Activated naive CD4-positive, alpha-beta T cell treated with Interleukin-2 at 50 U/mL for 16 hours (primary cell): ENCODE results near the gene C2orf49.

Experiments
- DNase-seq: peaks from one replicate; pipeline ENCODE4 v3.0.0-alpha.2; 2020

C2orf49 gene

DNA sequence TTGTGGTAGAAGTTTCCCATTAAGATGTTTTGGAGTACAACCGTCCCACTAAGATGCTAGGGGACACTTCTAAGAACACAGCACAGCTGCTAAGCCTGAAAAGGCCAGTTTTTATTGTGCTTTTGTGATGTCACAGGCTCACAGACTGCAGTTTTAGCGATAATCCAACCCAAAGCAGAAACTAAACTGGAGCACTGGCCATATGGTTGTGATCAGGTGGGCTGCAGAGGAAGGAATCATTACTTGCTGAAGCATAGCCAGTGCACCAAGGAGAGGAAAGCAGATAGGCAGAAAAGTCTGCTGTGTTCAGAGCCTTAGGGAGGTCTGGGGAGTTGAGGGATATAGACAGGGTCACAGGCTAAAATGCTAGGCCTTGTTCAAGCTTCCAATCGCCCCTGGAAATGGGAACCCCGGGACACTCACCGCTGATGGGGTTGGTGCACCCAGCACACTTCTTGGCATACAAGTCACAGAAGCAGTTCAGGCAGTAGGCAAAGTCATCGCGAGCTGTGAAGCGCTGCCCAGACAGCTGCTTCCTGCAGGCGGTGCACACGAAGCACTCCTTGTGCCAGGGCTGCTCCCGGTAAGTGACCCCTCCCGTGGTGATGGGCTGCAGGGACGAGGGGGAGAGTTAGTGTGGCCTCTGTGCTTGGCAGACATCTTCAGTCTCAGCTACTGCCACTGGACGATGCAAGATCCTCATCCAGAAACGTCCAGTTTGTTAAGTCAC is 25.7 kb downstream of the C2orf49 start:
- DNase-seq = no peak

- no peak for DNase-seq
Observed at GRCh38 chr2:105364436-105365139, 27.2 kb downstream of the C2orf49 start.

DNA sequence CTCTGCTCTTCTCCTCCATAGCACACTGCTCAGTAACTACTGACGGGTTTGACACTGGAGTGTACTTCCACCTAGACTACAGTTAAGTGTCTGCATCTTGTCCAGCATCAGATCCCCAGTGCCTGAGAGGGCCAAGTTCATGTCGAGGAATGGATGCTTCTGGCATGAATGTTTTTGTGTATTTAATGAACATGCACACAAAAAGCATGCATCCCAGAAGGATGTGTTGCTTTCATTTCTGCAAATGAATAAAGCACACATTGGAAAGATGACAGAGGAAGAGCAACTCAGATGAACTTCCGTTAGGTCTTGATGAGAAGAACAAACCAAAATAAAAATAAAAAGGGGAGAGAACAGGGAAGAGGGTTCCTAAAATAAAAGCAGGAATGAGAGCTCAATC is 27.9 kb downstream of the C2orf49 start:
- DNase-seq = no peak

- DNase-seq = no peak
Observed at GRCh38 chr2:105368759-105369408, 31.5 kb downstream of the C2orf49 start.

- DNase-seq = peak; percentile 89
Observed at GRCh38 chr2:105369777-105370690, 32.7 kb downstream of the C2orf49 start.

- DNase-seq = no peak
Observed at GRCh38 chr2:105371156-105371555, 33.8 kb downstream of the C2orf49 start.

- DNase-seq = no peak
Observed at GRCh38 chr2:105371810-105372209, 34.5 kb downstream of the C2orf49 start.

DNA sequence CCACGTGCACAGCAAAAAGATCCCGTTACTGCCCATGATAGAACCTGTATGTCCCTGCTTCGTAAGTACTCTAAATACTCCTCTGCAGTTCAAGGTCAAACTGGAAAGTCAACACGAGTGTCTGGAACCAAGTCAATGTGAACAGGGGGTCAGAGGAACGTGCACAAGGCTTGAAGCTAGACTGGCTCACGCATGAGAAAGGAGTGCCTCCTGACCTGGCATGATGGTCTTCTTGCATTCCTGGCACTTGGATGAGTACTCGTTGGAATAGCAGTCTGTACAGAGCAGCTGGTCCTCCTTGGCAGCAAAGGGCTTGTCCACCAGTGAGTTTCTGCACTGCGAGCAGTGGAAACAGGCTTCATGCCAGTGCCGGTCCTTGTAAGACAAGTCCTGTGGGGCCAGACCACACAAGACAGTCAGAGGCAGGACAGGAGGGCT is 36.0 kb downstream of the C2orf49 start:
- no peak for DNase-seq

- DNase-seq = peak; percentile 35
Observed at GRCh38 chr2:105373895-105374401, 36.6 kb downstream of the C2orf49 start.

GRCh38 chr2:105375001-105375561 is 37.7 kb downstream of the C2orf49 start:
- DNase-seq = no peak

- DNase-seq = no peak
Observed at GRCh38 chr2:105376010-105376409, 38.7 kb downstream of the C2orf49 start.

DNA sequence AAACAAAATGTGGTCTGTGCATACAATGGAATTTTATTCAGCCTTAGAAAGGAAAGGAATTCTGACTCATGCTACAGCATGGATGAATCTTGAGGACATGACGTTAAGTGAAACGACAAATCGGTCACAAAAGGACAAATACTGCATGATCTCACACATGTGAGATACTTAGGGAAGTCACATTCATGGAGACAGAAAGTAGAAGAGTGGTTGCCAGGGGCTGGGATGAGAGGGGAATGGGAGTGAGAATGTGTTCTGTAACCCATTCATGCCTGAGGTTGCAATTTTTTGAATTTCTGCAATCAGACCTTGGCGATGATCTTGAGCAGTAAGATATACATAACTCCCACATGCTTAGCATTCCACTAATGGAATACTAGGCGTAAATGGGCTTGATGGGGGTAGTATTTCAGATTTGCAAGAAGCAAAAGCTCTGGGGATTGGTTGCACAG is 39.5 kb downstream of the C2orf49 start:
- DNase-seq = no peak

- DNase-seq = no peak
Observed at GRCh38 chr2:105377871-105378270, 40.5 kb downstream of the C2orf49 start.

DNA sequence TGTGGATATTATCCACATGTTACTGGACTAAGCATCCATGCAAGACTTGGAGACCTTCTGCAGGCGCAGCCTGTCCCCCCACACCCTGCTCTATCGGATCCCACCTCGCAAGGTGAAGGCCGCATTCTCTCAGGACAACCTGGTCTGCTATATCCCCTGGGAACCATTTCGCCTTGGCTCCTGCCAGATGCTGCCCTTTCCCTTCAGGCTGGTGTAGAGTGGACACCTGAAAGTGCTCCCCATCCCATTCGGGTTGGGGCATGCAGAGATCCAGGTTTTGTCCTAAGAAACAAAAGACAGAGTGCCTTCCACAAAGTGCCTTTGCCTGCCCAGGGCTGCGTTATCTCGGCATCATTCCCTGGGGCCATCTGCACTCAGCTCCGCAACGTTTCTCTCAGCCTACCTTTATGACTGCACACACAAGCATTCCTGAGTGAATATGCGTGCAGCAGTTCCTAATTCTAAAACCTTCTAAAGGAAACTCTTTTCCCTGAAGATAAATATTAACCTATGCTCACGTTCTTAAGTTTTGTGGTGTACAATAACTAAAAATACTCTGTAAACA is 41.0 kb downstream of the C2orf49 start:
- no peak for DNase-seq

- no peak for DNase-seq
Observed at GRCh38 chr2:105378921-105379383, 41.6 kb downstream of the C2orf49 start.

GRCh38 chr2:105379741-105380186 is 42.4 kb downstream of the C2orf49 start:
- no peak for DNase-seq

- DNase-seq = no peak
Observed at GRCh38 chr2:105380432-105381100, 43.2 kb downstream of the C2orf49 start.

DNA sequence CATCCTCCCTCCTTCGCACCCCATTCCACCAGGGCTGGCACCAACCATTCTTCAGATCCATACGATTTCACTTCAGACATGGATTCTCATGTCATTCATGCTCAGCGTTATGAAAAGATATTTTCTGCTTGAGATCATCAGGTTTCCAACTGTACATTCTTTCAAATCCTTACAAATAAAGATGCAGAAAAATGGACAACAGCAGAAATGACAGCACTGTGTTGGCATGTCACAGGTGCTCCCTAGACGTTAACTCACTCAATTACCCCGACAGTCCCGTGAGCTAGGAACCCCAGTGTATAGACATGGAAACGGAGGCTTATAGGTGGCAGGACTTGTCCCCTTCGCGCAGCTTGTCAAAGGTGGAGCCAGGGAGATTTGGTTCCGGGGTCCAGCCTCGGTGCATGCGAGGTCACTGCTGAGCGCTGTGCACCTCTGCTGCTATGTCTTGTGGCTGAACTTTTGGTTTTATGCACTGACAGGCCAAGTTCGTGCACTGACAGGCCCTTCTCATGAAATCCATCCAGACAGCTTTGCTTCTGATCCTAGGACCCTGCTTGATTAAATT is 43.8 kb downstream of the C2orf49 start:
- DNase-seq = no peak

DNA sequence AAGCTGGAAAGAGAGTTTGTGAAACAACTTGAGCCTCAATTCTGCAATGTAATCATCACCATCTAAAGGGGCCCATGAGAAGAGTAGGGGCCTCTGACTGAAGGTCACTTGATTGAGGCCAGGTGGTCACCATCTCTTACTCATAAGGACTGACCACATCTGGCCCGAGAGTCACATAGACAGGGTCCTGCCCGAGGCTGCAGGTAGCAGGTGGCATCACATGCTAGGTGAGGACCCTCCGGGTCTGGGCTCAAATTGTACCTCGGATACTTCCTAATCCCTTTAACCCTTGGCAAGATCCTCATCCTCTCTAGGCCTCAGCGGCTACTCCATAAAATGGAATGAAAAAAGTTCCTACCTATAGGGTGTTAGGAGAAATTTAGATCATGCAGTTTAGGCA is 44.8 kb downstream of the C2orf49 start:
- no peak for DNase-seq

GRCh38 chr2:105383432-105384166 is 46.3 kb downstream of the C2orf49 start:
- no peak for DNase-seq
